ENCODE results near the gene PLS3. TPM values are rescaled to one million over a fixed set of nuclear protein-coding genes. Genes with fewer than 3 reads are reported as not detected.

PLS3 gene
- total RNA-seq, 1 donor from 2014 or later: 42.7 TPM

DNA sequence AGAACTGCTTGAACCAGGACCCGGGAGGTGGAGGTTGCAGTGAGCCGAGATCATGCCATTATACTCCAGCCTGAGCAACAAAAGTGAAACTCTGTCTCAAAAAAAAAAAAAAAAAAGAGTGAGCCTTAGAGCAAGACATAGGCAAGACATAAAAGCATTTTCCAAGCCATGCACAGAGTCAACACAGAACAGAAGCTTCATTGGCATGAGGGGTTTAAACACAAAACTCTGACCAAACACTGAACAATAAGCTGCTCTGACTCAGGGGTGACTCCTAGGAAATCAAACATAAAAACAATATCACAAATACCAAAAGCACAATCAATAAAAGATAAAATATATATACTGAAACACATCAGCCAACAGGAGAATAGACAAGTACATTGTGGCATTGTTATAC lies 136.8 kb downstream of the PLS3 start:
- Histone ChIP-seq H3K9me3 (replicated peaks) (no peaks in the 10 kb centered on the region), H3K27ac (replicated peaks) (no peak overlapping the region), H3K27me3 (ENCODE audit: low read depth) (no peaks in the 10 kb centered on the region), H3K4me1 (no peaks in the 10 kb centered on the region), H3K4me3 (no peak overlapping the region), H3K36me3 (no peaks in the 10 kb centered on the region)
- DNase-seq: no peak
- TF ChIP-seq, protein P1, sequence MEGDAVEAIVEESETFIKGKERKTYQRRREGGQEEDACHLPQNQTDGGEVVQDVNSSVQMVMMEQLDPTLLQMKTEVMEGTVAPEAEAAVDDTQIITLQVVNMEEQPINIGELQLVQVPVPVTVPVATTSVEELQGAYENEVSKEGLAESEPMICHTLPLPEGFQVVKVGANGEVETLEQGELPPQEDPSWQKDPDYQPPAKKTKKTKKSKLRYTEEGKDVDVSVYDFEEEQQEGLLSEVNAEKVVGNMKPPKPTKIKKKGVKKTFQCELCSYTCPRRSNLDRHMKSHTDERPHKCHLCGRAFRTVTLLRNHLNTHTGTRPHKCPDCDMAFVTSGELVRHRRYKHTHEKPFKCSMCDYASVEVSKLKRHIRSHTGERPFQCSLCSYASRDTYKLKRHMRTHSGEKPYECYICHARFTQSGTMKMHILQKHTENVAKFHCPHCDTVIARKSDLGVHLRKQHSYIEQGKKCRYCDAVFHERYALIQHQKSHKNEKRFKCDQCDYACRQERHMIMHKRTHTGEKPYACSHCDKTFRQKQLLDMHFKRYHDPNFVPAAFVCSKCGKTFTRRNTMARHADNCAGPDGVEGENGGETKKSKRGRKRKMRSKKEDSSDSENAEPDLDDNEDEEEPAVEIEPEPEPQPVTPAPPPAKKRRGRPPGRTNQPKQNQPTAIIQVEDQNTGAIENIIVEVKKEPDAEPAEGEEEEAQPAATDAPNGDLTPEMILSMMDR (IDR thresholded peaks at IDR 0.05; ENCODE audit: borderline replicate concordance): no peak
- intact Hi-C loops (cut with micrococcal nuclease): no loop called here
